ENCODE data around the gene CALHM3. TPM values are rescaled to one million over a fixed set of nuclear protein-coding genes. Genes with fewer than 3 reads are reported as not detected.

The CALHM3 gene
- polyA plus RNA-seq, 1 donor (not counting 4 experiments of a cell fraction or from before 2014, with no cell fraction given), result not detected

GRCh38 chr10:103423748-103424147 lies 55.3 kb downstream of the CALHM3 start:
- H3K36me3 ChIP-seq (ENCODE audit: control insufficient read depth in 2 of 2, extremely low read depth in 1 of 2, insufficient read depth in 2 of 2, low read length in 2 of 2), result peaks cover 49 to 54% of the 10 kb centered on the region in 2 experiments
- H3K27me3 ChIP-seq (ENCODE audit: control insufficient read depth, extremely low read depth, insufficient read depth, low read length), result no peaks in the 10 kb centered on the region
- no peak overlapping the region for H3K27ac ChIP-seq (ENCODE audit: control insufficient read depth, insufficient read depth, low read length)
- H3K4me2 ChIP-seq (ENCODE audit: control insufficient read depth, extremely low read depth, insufficient read depth, low read depth, low read length), result no peak overlapping the region
- no peak overlapping the region for H3K4me3 ChIP-seq (ENCODE audit: control insufficient read depth in 2 of 3, extremely low read depth in 1 of 3, insufficient read depth in 2 of 3, low read depth in 1 of 3, low read length in 3 of 3)
- no peaks in the 10 kb centered on the region for H3K9me3 ChIP-seq (ENCODE audit: control insufficient read depth, low read depth, low read length)
- no peaks in the 10 kb centered on the region for H3K9me1 ChIP-seq (ENCODE audit: control insufficient read depth, extremely low read depth, insufficient read depth, low read length)
- H3K79me2 ChIP-seq (ENCODE audit: control insufficient read depth, insufficient read depth, low read length), result peaks cover 1% of the 10 kb centered on the region
- dilution Hi-C loops (cut with MboI; ENCODE audit: extremely low pct_ligation_motif_present, low sequenced_read_pairs), result no loop called here
- no peaks in the 10 kb centered on the region for H4K20me1 ChIP-seq (ENCODE audit: control insufficient read depth, extremely low read depth, insufficient read depth, low read length)
- no peak for DNase-seq (ENCODE audit: low read depth, low spot score)
- H2AFZ ChIP-seq (ENCODE audit: control insufficient read depth, low read length), result no peak overlapping the region
- H3K4me1 ChIP-seq (ENCODE audit: control insufficient read depth, extremely low read depth, insufficient read depth, low read length), result no peaks in the 10 kb centered on the region
- H3K9ac ChIP-seq (ENCODE audit: control insufficient read depth, extremely low read depth, insufficient read depth, low read length), result no peak overlapping the region
- no peak for FAIRE-seq
- TF ChIP-seq EZH2 (IDR thresholded peaks at IDR 0.05; ENCODE audit: low read length) (no peak), CTCF (optimal IDR thresholded peaks at IDR 0.05 in 1 of 3, IDR thresholded peaks at IDR 0.05 in 1 of 3, conservative IDR thresholded peaks at IDR 0.05 in 1 of 3; ENCODE audit: extremely low read depth in 1 of 3, insufficient read depth in 2 of 3, low read length in 3 of 3) (no peak)

Other genes with a start within 250 kb of the CALHM3 start
- gene RPEL1, start 233.4 kb downstream of the CALHM3 start, polyA plus RNA-seq, result 0.04 to 0.11 TPM (median 0.05 TPM) in 3 replicates
- 3.4 to 4.6 TPM (median 4.2 TPM) in 3 replicates for gene INA, start 202.1 kb downstream of the CALHM3 start, polyA plus RNA-seq
- 4.6 to 11.1 TPM (median 7.5 TPM) in 3 replicates for gene PCGF6, start 128.1 kb downstream of the CALHM3 start, polyA plus RNA-seq
- 2.4 to 4.4 TPM (median 2.8 TPM) in 3 replicates for gene TAF5, start 111.3 kb downstream of the CALHM3 start, polyA plus RNA-seq
- gene ATP5MK, start 82.8 kb downstream of the CALHM3 start, polyA plus RNA-seq, result 364 to 745 TPM (median 575 TPM) in 3 replicates
- 28.6 to 39.4 TPM (median 32.1 TPM) in 3 replicates for gene PDCD11, start 82.6 kb downstream of the CALHM3 start, polyA plus RNA-seq
- 0.92 to 1.2 TPM (median 1.1 TPM) in 3 replicates for gene CALHM2, start 26.9 kb downstream of the CALHM3 start, polyA plus RNA-seq
- 0.02 TPM in 1 of 3 replicates, not detected in the others for gene CALHM1, start 20.3 kb downstream of the CALHM3 start, polyA plus RNA-seq
- 0.02 to 0.12 TPM (median 0.03 TPM) in 3 replicates for gene NEURL1, start 14.5 kb upstream of the CALHM3 start, polyA plus RNA-seq